Testis (tissue), 2 donors: ENCODE results near the gene CYB5R4.

Source experiments
- POLR2A ChIP-seq: fragments of 450-650 bp; IDR thresholded peaks from one replicate; pipeline ENCODE4 v1.6.1; 2017; ENCODE audit warnings: antibody characterized with exemption, mild to moderate bottlenecking, moderate library complexity
- TF ChIP-seq, protein P1 (sequence below), 3 experiments: fragments of 450-650 bp in 2 of 3; fragments of 200-600 bp in 1 of 3; sonication (generic) in 1 of 3; IDR thresholded peaks; one replicate each; pipeline ENCODE4 v1.5.1; 2016 to 2019; ENCODE audit warnings: antibody characterized with exemption in 3 of 3, mild to moderate bottlenecking in 2 of 3, moderate library complexity in 1 of 3

DNA sequence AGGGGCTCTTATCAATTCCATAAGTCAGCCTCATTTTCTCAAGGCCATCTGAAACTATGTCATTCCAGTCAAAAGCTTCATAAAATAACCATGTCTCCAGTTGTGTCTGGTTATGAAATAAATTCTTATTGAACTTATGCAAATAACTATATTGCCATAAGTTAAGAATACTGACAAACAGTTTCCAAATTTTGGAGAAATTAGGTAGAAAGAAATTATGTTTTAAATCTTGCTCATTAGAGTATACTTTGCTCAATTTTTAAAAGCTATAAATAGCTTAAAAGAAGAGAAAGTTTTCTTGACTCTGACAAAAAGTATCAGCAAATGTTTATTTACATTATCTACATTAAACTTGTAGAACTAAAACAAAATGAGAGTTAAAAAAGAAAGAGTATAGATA, 111.1 kb downstream of the CYB5R4 start:
- TF ChIP-seq, protein P1, sequence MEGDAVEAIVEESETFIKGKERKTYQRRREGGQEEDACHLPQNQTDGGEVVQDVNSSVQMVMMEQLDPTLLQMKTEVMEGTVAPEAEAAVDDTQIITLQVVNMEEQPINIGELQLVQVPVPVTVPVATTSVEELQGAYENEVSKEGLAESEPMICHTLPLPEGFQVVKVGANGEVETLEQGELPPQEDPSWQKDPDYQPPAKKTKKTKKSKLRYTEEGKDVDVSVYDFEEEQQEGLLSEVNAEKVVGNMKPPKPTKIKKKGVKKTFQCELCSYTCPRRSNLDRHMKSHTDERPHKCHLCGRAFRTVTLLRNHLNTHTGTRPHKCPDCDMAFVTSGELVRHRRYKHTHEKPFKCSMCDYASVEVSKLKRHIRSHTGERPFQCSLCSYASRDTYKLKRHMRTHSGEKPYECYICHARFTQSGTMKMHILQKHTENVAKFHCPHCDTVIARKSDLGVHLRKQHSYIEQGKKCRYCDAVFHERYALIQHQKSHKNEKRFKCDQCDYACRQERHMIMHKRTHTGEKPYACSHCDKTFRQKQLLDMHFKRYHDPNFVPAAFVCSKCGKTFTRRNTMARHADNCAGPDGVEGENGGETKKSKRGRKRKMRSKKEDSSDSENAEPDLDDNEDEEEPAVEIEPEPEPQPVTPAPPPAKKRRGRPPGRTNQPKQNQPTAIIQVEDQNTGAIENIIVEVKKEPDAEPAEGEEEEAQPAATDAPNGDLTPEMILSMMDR (IDR thresholded peaks at IDR 0.05) = no peak
- TF ChIP-seq POLR2A = no peak
